Central memory CD8-positive, alpha-beta T cell (primary cell): ENCODE measurements around the gene CCDC167.

Experiments
- ATAC-seq: fragments of 150-1000 bp; cut with Tn5 transposase; replicated peaks from 2 replicates; pipeline ENCODE4 v1.10.0; 2022; ENCODE audit warnings: mild to moderate bottlenecking, moderate FRiP score, moderate number of reproducible peaks; ENCODE audit not compliant: poor library complexity, severe bottlenecking; ENCODE audit errors: extremely low read depth
- DNase-seq, 2 donors: peaks; one replicate each; pipeline ENCODE4 v3.0.0; 2021; ENCODE audit warnings: low spot score in 2 of 2
- H3K27ac Mint-ChIP-seq: one replicate; pipeline ENCODE4 v1.8.0; 2022; ENCODE audit warnings: low read depth, mild to moderate bottlenecking, moderate library complexity, mixed read lengths
- H3K27me3 Mint-ChIP-seq: one replicate; pipeline ENCODE4 v1.8.0; 2022; ENCODE audit warnings: mixed read lengths
- H3K36me3 Mint-ChIP-seq: one replicate; pipeline ENCODE4 v1.8.0; 2022; ENCODE audit warnings: mild to moderate bottlenecking, moderate library complexity, mixed read lengths; ENCODE audit not compliant: insufficient read depth
- H3K4me1 Mint-ChIP-seq: one replicate; pipeline ENCODE4 v1.8.0; 2022; ENCODE audit warnings: mixed read lengths
- H3K4me3 Mint-ChIP-seq: one replicate; pipeline ENCODE4 v1.8.0; 2022; ENCODE audit warnings: mild to moderate bottlenecking, moderate library complexity, mixed read lengths
- H3K9me3 Mint-ChIP-seq: one replicate; pipeline ENCODE4 v1.8.0; 2022; ENCODE audit warnings: mixed read lengths

CCDC167 gene

GRCh38 chr6:37499433-37500293 is at the start of gene CCDC167:
TSS of gene CCDC167 (minus strand) at chr6:37499893. CDS start at chr6:37499863, 30 bp downstream.
- H3K27me3 Mint-ChIP-seq = no peaks in the 10 kb centered on the region
- DNase-seq (peak; percentile 90 to 93), ATAC-seq (peak; percentile 38)
- peaks cover 73% of the 10 kb centered on the region for H3K4me1 Mint-ChIP-seq
- peaks cover 33% of the 10 kb centered on the region for H3K36me3 Mint-ChIP-seq
- peak within 1 kb of the TSS; percentile 92 for H3K4me3 Mint-ChIP-seq
- H3K9me3 Mint-ChIP-seq = no peaks in the 10 kb centered on the region
- H3K27ac Mint-ChIP-seq = peak within 1 kb of the TSS; percentile 99

- H3K4me1 Mint-ChIP-seq = peaks cover 45% of the 10 kb centered on the region
- no peaks in the 10 kb centered on the region for H3K9me3 Mint-ChIP-seq
- no peaks in the 10 kb centered on the region for H3K27me3 Mint-ChIP-seq
- ATAC-seq = no peak
- H3K36me3 Mint-ChIP-seq = peaks cover 3% of the 10 kb centered on the region
- H3K4me3 Mint-ChIP-seq = no peak overlapping the region
- H3K27ac Mint-ChIP-seq = peak overlapping the region; percentile 69
- no peak for DNase-seq
These were observed 49.5 kb upstream of the CCDC167 start for GRCh38 chr6:37549154-37549553.

GRCh38 chr6:37548067-37548674 is 48.5 kb upstream of the CCDC167 start:
- Mint-ChIP-seq H3K27me3 (no peaks in the 10 kb centered on the region), H3K9me3 (no peaks in the 10 kb centered on the region), H3K36me3 (peaks cover 1% of the 10 kb centered on the region), H3K4me3 (peak overlapping the region; percentile 59), H3K27ac (peak overlapping the region; percentile 97), H3K4me1 (peaks cover 35% of the 10 kb centered on the region)
- DNase-seq (no peak), ATAC-seq (no peak)

DNA sequence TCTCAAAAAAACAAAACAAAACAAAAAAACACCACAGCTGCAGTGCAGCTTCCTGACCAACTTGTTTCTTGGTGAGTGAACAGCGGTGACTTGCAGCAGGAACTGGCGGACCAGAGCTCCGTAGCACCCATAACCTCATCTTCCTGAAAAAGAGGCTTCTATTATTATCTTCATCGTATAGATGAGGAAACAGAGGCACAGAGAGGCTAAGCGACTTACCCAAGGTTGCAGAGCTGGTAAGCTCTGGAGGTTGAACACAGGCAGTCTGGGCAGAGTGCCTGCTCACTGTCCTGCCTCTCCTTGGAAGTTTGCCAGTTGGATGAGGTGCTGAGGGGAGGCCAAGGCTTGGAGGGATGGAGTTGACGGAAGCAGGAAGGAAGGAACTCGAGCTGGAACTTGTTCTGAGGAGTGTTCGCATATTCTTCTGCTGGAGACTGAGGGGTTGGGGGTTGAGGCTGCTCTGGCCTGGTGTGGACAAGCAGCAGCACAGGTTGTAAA is 47.9 kb upstream of the CCDC167 start:
- peaks cover 34% of the 10 kb centered on the region for H3K4me1 Mint-ChIP-seq
- H3K36me3 Mint-ChIP-seq = peaks cover 1% of the 10 kb centered on the region
- DNase-seq = peak in 1 of 2 donors; percentile 21
- ATAC-seq = peak; percentile 87
- H3K9me3 Mint-ChIP-seq = no peaks in the 10 kb centered on the region
- no peaks in the 10 kb centered on the region for H3K27me3 Mint-ChIP-seq
- peak overlapping the region; percentile 97 for H3K27ac Mint-ChIP-seq
- H3K4me3 Mint-ChIP-seq = peak overlapping the region; percentile 59

DNA sequence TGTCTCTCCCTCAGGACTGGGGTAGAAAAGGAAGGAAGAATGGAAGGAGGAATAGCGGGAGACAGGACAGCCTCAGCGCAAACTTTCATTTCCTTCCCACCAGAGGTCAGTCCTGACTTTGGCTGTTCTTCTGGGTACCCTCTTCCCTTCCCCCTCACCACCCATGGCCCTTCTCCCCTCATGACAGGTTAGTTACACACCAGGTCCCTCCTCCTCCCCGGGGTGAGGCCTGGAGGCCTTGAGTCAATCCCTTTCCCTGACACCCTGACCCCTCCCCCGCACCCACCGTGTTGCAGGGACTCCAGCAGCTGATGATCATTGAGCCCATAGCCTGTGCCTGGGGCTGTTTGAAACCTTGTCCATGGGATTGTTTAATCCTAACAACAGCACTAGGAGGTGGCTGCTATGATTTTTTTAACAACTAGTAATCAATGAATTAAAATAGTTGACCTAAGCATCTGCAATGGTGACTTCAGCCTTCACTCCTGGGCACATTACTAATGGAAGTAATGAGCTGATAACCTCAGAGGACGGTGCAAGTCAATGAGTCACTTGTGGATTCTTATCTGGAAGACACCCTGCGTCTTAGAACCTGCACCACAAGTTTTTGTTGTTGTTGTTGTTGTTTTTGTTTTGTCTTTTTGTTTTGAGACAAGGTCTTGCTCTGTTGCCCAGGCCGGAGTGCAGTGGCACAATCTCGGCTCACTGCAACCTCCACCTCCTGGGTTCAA is 46.6 kb upstream of the CCDC167 start:
- Mint-ChIP-seq H3K36me3 (peaks cover 1% of the 10 kb centered on the region), H3K4me1 (peaks cover 34% of the 10 kb centered on the region), H3K27ac (peak overlapping the region; percentile 97), H3K4me3 (peak overlapping the region; percentile 12), H3K9me3 (no peaks in the 10 kb centered on the region), H3K27me3 (no peaks in the 10 kb centered on the region)
- DNase-seq (no peak), ATAC-seq (no peak)

DNA sequence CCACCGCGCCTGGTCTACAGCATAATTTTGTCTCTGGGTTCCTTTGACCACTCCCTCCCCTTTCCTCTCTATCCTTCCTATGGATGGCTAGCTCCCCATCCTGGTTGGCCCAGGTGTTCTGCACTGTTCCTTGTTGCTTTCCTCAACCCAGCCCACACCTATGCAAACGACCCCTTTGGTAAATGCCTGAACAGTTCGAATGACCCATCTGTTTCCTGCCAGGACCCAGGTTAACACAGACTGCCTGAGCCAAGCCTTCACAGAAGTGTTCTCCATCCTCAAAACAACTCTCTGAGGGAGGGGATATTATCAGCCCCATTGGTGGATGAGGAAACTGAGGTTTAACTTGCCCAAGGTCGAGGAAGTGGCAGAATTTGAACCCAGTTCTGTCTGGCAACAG is 44.8 kb upstream of the CCDC167 start:
- H3K27ac Mint-ChIP-seq = no peak overlapping the region
- no peaks in the 10 kb centered on the region for H3K9me3 Mint-ChIP-seq
- H3K4me1 Mint-ChIP-seq = peaks cover 33% of the 10 kb centered on the region
- H3K36me3 Mint-ChIP-seq = peaks cover 1% of the 10 kb centered on the region
- no peak for DNase-seq
- H3K27me3 Mint-ChIP-seq = no peaks in the 10 kb centered on the region
- ATAC-seq = no peak
- no peak overlapping the region for H3K4me3 Mint-ChIP-seq

- no peak overlapping the region for H3K27ac Mint-ChIP-seq
- no peak overlapping the region for H3K4me3 Mint-ChIP-seq
- peaks cover 1% of the 10 kb centered on the region for H3K36me3 Mint-ChIP-seq
- DNase-seq = no peak
- peaks cover 23% of the 10 kb centered on the region for H3K4me1 Mint-ChIP-seq
- no peaks in the 10 kb centered on the region for H3K9me3 Mint-ChIP-seq
- no peaks in the 10 kb centered on the region for H3K27me3 Mint-ChIP-seq
- no peak for ATAC-seq
These were observed 43.7 kb upstream of the CCDC167 start for GRCh38 chr6:37543361-37543760.

- no peak for DNase-seq
- Mint-ChIP-seq H3K9me3 (no peaks in the 10 kb centered on the region), H3K27ac (no peak overlapping the region), H3K4me3 (no peak overlapping the region), H3K36me3 (peaks cover 1% of the 10 kb centered on the region), H3K27me3 (no peaks in the 10 kb centered on the region), H3K4me1 (peaks cover 11% of the 10 kb centered on the region)
- ATAC-seq = no peak
These were observed 41.7 kb upstream of the CCDC167 start for GRCh38 chr6:37541346-37541745.

DNA sequence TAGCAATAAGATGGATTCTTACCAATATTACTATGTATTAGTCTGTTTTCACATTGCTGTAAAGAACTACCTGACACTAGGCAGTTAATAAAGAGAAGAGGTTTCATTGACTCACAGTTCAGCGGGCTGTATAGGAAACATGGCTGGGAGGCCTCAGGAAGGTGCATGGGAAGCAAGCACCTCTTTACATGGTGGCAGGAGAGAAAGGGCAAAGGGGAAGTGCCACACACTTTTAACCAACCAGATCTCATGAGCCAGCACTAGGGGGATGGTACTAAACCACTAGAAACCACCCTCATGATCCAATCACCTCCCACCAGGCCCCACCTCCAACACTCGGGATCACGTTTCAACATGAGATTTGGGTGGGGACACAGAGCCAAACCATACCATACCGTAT is 40.7 kb upstream of the CCDC167 start:
- ATAC-seq = no peak
- DNase-seq = no peak
- H3K27me3 Mint-ChIP-seq = no peaks in the 10 kb centered on the region
- peaks cover 11% of the 10 kb centered on the region for H3K4me1 Mint-ChIP-seq
- peak overlapping the region; percentile 23 for H3K27ac Mint-ChIP-seq
- peaks cover 1% of the 10 kb centered on the region for H3K36me3 Mint-ChIP-seq
- no peak overlapping the region for H3K4me3 Mint-ChIP-seq
- no peaks in the 10 kb centered on the region for H3K9me3 Mint-ChIP-seq

DNA sequence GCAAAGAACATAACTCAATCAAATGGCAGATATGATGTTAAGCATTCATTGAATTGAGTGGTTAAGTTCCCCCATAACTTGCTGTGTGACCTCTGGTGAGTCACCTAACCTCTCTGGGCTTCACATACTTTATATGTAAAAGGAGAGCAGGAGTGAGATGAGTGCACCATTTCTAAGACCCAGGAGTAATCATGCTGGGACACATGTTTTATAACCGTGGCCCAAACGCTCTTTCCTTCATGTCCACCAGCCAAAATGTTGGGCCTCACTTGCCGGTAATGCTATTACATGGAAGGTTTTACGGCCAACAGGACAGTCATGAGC is 40.3 kb upstream of the CCDC167 start:
- no peaks in the 10 kb centered on the region for H3K27me3 Mint-ChIP-seq
- H3K4me1 Mint-ChIP-seq = peaks cover 7% of the 10 kb centered on the region
- ATAC-seq (no peak), DNase-seq (no peak)
- no peaks in the 10 kb centered on the region for H3K9me3 Mint-ChIP-seq
- H3K36me3 Mint-ChIP-seq = peaks cover 1% of the 10 kb centered on the region
- no peak overlapping the region for H3K4me3 Mint-ChIP-seq
- H3K27ac Mint-ChIP-seq = peak overlapping the region; percentile 23

DNA sequence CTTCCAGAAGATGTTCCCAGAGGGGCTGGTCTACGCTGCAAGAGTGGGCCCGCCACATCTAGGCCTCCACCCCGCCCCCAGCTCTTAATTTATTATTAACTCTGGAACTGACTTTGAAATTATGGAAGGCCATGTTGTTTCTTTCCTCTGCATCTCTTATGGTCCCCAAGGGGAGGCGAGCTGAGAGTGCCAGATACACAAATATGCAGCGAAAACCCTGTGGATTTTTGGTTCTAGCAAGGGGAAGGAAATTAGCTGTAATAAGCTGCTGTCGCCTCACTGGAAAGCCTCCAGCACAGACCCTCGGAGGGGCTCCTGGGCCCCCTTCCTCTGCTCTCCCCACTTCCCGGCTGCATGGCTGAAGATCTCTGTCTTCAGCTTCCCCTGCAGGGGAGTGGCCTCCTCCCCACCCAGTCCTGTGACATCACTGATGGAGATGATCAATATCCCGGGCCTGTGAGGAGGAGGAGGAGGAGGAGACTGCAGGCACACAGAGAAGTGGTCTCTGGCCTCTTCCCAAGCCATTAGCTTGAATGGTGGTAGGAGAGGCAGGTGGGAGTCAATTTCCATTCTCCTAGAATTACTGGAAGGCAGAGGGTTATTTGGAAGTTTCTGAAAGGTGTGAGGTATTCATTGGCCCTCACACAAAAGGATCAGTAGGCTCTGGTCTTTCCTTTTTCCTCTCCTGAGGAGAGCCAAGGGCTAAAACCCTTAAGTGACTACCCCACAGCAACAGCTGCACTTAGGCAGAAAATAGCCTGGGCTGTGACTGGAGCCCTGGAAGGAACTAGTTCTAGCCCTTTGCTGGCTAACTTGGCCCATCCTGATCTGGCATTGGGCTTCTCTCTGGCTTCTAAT is 39.7 kb upstream of the CCDC167 start:
- no peak overlapping the region for H3K27ac Mint-ChIP-seq
- H3K9me3 Mint-ChIP-seq = no peaks in the 10 kb centered on the region
- H3K4me3 Mint-ChIP-seq = no peak overlapping the region
- ATAC-seq (no peak), DNase-seq (no peak)
- peaks cover 1% of the 10 kb centered on the region for H3K4me1 Mint-ChIP-seq
- peaks cover 1% of the 10 kb centered on the region for H3K36me3 Mint-ChIP-seq
- H3K27me3 Mint-ChIP-seq = no peaks in the 10 kb centered on the region

GRCh38 chr6:37538107-37538506 is 38.4 kb upstream of the CCDC167 start:
- ATAC-seq = no peak
- Mint-ChIP-seq H3K27me3 (no peaks in the 10 kb centered on the region), H3K9me3 (no peaks in the 10 kb centered on the region), H3K4me1 (peaks cover 5% of the 10 kb centered on the region), H3K27ac (no peak overlapping the region), H3K4me3 (no peak overlapping the region), H3K36me3 (no peaks in the 10 kb centered on the region)
- no peak for DNase-seq
